Measurements from ENCODE around the gene GID8. TPM values are rescaled to one million over a fixed set of nuclear protein-coding genes. Genes with fewer than 3 reads are reported as not detected.

Gene GID8
- polyA plus RNA-seq, 1 of the 3 experiments (the other 2 are of a cell fraction) = 18.1 TPM

DNA sequence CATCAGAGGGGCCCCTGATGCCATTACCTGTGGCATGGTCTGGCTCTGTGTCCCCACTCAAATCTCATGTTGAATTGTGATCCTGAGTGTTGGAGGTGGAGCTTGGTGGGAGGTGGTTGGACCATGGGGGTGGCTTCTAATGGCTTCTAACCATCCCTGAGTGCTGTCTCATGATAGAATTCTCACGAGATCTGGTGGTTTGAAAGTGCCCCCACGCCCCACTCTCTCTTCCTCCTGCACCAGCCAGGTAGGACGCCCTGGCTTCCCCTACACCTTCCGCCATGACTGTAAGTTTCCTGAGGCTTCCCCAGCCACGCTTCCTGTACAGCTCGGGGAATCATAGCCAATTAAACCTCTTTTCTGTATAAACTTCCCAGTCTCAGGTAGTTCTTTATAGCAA, 53.9 kb downstream of the GID8 start:
- CTCF ChIA-PET = interaction anchor here (1.0 to 1.6 kb wide), 4 partner anchors 10 to 19 kb away, joined by 3 to 7 read pairs (median 4); no protein-coding TSS in a partner anchor
- H3K36me3 ChIP-seq (replicated peaks in 1 of 2; ENCODE audit: control insufficient read depth in 1 of 2, insufficient read depth in 2 of 2, low read length in 1 of 2) = no peaks in the 10 kb centered on the region

DNA sequence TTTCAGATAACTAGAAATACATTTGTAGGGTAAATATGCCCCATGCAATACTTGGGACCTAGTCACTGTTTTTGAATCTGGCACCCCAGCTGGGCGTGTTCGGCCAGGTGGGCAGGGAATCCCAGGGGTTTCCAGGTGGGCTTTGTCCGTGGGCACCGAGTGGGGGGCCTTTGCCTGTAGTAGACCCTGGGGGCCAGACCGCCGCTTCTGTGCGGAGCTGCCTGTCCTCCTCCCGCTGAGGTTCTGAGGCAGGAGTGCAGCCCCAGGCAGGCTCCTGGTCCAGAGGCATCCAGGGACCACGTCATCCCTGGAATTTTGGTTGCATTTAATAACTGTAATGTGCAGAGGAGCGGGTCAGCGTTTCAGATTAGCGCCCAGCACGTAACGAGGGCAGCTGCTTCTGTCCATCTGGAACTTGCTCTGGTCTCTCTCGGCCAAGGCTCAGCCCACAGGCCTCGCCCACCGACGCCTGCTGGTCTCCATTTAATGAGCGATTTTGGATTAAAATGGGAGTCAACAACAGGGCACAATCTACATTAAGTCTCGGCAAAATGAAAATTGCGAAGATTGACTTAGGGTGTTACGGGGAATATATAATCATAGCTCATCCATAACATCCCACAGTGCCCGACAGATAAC, 56.0 kb downstream of the GID8 start:
- Histone ChIP-seq H3K4me3 (ENCODE audit: low read depth in 2 of 2, low read length in 1 of 2) (no peak overlapping the region), H3K27me3 (ENCODE audit: insufficient read depth) (peaks cover 76% of the 10 kb centered on the region), H3K9ac (no peak overlapping the region), H3F3A (replicated peaks; ENCODE audit: insufficient read depth) (no peaks in the 10 kb centered on the region), H3K9me2 (no peaks in the 10 kb centered on the region), H3K4me1 (ENCODE audit: control insufficient read depth in 1 of 2, insufficient read depth in 2 of 2, low read depth in 1 of 2, low read length in 1 of 2) (no peaks in the 10 kb centered on the region), H3K79me2 (ENCODE audit: insufficient read depth) (no peaks in the 10 kb centered on the region), H3K4me2 (no peak overlapping the region), H3K9me3 (no peaks in the 10 kb centered on the region), H4K20me1 (ENCODE audit: insufficient read depth) (no peaks in the 10 kb centered on the region), H2AFZ (ENCODE audit: low read depth) (no peak overlapping the region), H3K27ac (ENCODE audit: low read depth in 2 of 2, low read length in 1 of 2) (no peak overlapping the region), H3K36me3 (replicated peaks in 1 of 2; ENCODE audit: control insufficient read depth in 1 of 2, insufficient read depth in 2 of 2, low read length in 1 of 2) (no peaks in the 10 kb centered on the region)
- ChIA-PET POLR2A (interaction anchor here (0.6 kb wide), 1 partner anchor 26 kb away, joined by 3 read pairs; no protein-coding TSS in a partner anchor), CTCF (interaction anchor here (1.2 to 5.0 kb wide), 2 partner anchors 10 to 15 kb away, joined by 3 to 30 read pairs; no protein-coding TSS in a partner anchor)
- WGBS (ENCODE audit: low lambda C conversion rate) = 53% methylated on average over 18 of the region's 23 CpGs
- no peak for DNase-seq
- TF ChIP-seq FOSL2 (IDR thresholded peaks at IDR 0.05; ENCODE audit: borderline replicate concordance, low read depth) (no peak), NRF1 (IDR thresholded peaks at IDR 0.05; ENCODE audit: low read depth, low read length) (no peak)
- TF ChIP-seq, protein P1, sequence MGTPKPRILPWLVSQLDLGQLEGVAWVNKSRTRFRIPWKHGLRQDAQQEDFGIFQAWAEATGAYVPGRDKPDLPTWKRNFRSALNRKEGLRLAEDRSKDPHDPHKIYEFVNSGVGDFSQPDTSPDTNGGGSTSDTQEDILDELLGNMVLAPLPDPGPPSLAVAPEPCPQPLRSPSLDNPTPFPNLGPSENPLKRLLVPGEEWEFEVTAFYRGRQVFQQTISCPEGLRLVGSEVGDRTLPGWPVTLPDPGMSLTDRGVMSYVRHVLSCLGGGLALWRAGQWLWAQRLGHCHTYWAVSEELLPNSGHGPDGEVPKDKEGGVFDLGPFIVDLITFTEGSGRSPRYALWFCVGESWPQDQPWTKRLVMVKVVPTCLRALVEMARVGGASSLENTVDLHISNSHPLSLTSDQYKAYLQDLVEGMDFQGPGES (IDR thresholded peaks at IDR 0.05; ENCODE audit: low read depth, low read length) = no peak

More for the DNA sequence above, 53.9 kb downstream of the GID8 start:
- H3K9ac ChIP-seq = no peak overlapping the region
- H3K9me3 ChIP-seq = no peaks in the 10 kb centered on the region
- H4K20me1 ChIP-seq (ENCODE audit: insufficient read depth) = no peaks in the 10 kb centered on the region
- no peaks in the 10 kb centered on the region for H3F3A ChIP-seq (replicated peaks; ENCODE audit: insufficient read depth)
- H3K4me3 ChIP-seq (ENCODE audit: low read depth in 2 of 2, low read length in 1 of 2) = no peak overlapping the region
- TF ChIP-seq FOXJ3 (CRISPR knock-in tag; IDR thresholded peaks at IDR 0.05) (no peak), GABPA (IDR thresholded peaks at IDR 0.05; ENCODE audit: low read depth) (no peak), TEAD4 (IDR thresholded peaks at IDR 0.05; ENCODE audit: borderline replicate concordance, insufficient read depth) (no peak), JUND (IDR thresholded peaks at IDR 0.05) (no peak), CHD2 (IDR thresholded peaks at IDR 0.05; ENCODE audit: low read length, partially characterized antibody) (no peak), EP300 (IDR thresholded peaks at IDR 0.05; ENCODE audit: borderline replicate concordance in 1 of 2, low read depth in 1 of 2, low read length in 1 of 2) (no peak), NRF1 (IDR thresholded peaks at IDR 0.05; ENCODE audit: low read depth, low read length) (no peak)
- H3K4me1 ChIP-seq (ENCODE audit: control insufficient read depth in 1 of 2, insufficient read depth in 2 of 2, low read depth in 1 of 2, low read length in 1 of 2) = no peaks in the 10 kb centered on the region
- H2AFZ ChIP-seq (ENCODE audit: low read depth) = no peak overlapping the region
- POLR2A ChIA-PET = no interaction called here
- H3K79me2 ChIP-seq (ENCODE audit: insufficient read depth) = no peaks in the 10 kb centered on the region
- no peak for DNase-seq
- WGBS (ENCODE audit: low lambda C conversion rate) = 36% methylated on average over 6 of the region's 6 CpGs
- H3K27ac ChIP-seq (ENCODE audit: low read depth in 2 of 2, low read length in 1 of 2) = no peak overlapping the region
- peaks cover 64% of the 10 kb centered on the region for H3K27me3 ChIP-seq (ENCODE audit: insufficient read depth)
- H3K9me2 ChIP-seq = no peaks in the 10 kb centered on the region
- H3K4me2 ChIP-seq = no peak overlapping the region

DNA sequence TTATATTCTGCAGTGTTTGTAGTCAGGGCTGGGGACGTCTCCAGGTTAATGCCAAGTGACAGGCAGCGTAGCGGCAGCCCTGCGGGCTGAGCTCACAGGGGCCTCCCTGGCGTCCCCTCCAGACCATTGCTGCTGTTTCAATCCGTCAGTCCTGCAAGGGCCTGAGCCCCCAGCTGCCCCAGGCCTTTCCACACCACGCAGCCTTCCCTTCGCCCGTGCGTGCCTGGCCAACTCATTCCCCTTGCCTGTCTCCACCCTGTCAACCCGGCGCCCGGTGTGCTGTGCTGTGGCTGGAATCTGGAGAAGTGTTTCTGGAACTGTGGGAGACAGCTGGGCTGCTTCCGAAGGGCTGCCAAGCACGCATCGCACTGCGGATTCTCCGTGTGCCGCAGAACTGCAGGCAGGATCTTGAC, 56.9 kb downstream of the GID8 start:
- Histone ChIP-seq H2AFZ (ENCODE audit: low read depth) (no peak overlapping the region), H3K4me1 (ENCODE audit: control insufficient read depth in 1 of 2, insufficient read depth in 2 of 2, low read depth in 1 of 2, low read length in 1 of 2) (no peaks in the 10 kb centered on the region), H3K4me2 (no peak overlapping the region), H3F3A (replicated peaks; ENCODE audit: insufficient read depth) (no peaks in the 10 kb centered on the region), H3K9ac (no peak overlapping the region), H4K20me1 (ENCODE audit: insufficient read depth) (no peaks in the 10 kb centered on the region), H3K27me3 (ENCODE audit: insufficient read depth) (peaks cover 80% of the 10 kb centered on the region), H3K36me3 (replicated peaks in 1 of 2; ENCODE audit: control insufficient read depth in 1 of 2, insufficient read depth in 2 of 2, low read length in 1 of 2) (no peaks in the 10 kb centered on the region), H3K9me3 (no peaks in the 10 kb centered on the region), H3K4me3 (ENCODE audit: low read depth in 2 of 2, low read length in 1 of 2) (no peak overlapping the region), H3K9me2 (no peaks in the 10 kb centered on the region), H3K27ac (ENCODE audit: low read depth in 2 of 2, low read length in 1 of 2) (no peak overlapping the region), H3K79me2 (ENCODE audit: insufficient read depth) (no peaks in the 10 kb centered on the region)
- 66% methylated on average over 19 of the region's 19 CpGs for WGBS (ENCODE audit: low lambda C conversion rate)
- ChIA-PET CTCF (interaction anchor here (1.2 to 5.0 kb wide), 2 partner anchors 9 to 14 kb away, joined by 3 to 30 read pairs; no protein-coding TSS in a partner anchor), POLR2A (no interaction called here)
- TF ChIP-seq, protein P2, sequence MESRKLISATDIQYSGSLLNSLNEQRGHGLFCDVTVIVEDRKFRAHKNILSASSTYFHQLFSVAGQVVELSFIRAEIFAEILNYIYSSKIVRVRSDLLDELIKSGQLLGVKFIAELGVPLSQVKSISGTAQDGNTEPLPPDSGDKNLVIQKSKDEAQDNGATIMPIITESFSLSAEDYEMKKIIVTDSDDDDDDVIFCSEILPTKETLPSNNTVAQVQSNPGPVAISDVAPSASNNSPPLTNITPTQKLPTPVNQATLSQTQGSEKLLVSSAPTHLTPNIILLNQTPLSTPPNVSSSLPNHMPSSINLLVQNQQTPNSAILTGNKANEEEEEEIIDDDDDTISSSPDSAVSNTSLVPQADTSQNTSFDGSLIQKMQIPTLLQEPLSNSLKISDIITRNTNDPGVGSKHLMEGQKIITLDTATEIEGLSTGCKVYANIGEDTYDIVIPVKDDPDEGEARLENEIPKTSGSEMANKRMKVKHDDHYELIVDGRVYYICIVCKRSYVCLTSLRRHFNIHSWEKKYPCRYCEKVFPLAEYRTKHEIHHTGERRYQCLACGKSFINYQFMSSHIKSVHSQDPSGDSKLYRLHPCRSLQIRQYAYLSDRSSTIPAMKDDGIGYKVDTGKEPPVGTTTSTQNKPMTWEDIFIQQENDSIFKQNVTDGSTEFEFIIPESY (IDR thresholded peaks at IDR 0.05; ENCODE audit: borderline replicate concordance, low read depth) = no peak
- TF ChIP-seq RFX5 (IDR thresholded peaks at IDR 0.05; ENCODE audit: low read length) = no peak
- no peak for DNase-seq

Measured in SK-N-SH (cell line).